NCI-H1105 (cell line): ENCODE measurements around the gene GALNT11.
"Not testable (repeated sequence)": the region's sequence is repeated elsewhere in the genome, so short reads cannot be mapped to it uniquely, and the experiment has no call there.

Source experiments
- DNase-seq: peaks from one replicate; lab custom pipeline; 2025; lab: John Stamatoyannopoulos, UW

GALNT11 gene

DNA sequence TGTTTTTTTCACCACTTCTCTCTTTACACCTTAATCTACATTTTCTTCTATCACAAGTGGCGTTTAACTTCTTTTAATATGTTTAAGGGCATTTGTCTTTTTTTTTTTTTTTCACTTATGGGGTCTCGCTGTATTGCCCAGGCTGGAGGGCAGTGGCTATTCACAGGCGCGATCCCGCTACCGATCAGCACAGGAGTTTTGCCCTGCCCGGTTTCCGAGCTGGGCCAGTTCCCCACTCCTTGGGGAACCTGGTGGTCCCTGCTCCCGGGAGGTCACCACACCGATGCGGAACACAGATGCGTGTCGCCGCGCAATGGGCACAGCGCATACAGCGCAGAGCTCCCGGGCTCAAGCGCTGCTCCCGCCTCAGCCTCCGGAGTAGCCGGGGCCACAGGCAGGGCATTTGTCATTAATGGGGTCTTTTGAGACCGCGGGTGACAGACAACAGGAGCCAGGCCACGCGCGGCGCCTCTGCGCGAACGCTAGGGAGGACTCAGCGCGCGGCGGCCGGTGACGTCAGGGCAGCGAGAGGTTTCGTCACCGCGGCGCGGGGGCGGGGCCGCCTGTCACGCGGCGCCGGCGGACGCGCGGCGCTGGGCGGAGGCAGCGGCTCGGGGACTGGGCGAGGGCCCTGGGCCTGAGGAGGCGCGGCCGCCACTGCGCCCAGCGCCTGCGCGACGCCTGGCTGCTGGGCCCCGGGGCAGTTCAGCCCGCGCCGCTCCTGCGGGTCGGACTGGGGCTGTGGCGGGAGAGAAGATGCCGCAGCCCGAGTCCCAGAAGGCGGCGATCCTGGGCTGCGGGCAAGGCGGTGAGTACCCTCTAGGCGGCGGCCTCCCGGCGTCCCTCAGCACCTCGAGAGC, at the start of gene GALNT11:
Gene GALNT11 (plus strand): TSS at position 598 of the 860 bp plus-strand sequence. CDS start 68,554 bp downstream, outside the sequence.
- DNase-seq: peak; percentile 69

DNA sequence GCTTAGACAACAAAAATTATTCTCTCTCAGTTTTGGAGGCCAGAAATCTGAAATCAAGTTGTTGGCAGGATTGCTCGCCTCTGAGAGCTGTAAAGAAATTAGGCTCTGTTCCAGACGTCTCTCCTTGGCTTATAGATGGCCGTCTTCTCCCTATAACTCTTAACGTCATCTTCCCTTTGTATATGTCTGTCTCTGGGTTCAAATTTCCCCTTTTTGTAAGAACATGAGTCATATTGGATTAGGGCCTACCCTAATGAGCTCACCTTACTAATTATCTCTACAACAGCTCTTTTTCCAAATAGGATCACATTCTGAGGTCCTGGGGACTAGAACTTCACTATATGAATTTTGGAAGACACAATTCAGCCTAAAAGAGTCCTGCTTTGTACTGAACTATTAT, 46.9 kb upstream of the GALNT11 start:
- DNase-seq: no peak

DNA sequence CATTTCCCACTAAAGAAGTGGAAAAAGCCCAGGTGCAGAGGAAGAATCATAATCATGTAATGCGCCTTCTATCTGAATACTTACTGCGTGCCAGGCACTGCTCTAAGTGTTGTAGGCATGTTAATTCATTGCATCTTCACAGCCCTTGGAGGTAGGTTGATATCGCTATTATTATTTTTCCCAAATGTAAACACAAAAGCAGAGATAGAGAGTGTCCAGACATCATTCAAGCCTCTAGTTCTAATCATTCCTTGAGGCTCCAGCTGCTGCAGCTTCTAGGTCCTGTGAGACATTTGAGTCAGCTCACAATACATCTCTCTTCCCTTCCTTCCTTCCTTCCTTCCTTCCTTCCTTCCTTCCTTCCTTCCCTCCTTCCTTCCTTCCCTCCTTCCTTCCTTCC, 44.3 kb upstream of the GALNT11 start:
- no peak for DNase-seq

- DNase-seq: no peak
Observed at GRCh38 chr7:151982806-151983205, 42.7 kb upstream of the GALNT11 start.

- no peak for DNase-seq
Observed at GRCh38 chr7:151984612-151985011, 40.9 kb upstream of the GALNT11 start.

- DNase-seq: no peak
Observed at GRCh38 chr7:151987748-151988529, 37.5 kb upstream of the GALNT11 start.

DNA sequence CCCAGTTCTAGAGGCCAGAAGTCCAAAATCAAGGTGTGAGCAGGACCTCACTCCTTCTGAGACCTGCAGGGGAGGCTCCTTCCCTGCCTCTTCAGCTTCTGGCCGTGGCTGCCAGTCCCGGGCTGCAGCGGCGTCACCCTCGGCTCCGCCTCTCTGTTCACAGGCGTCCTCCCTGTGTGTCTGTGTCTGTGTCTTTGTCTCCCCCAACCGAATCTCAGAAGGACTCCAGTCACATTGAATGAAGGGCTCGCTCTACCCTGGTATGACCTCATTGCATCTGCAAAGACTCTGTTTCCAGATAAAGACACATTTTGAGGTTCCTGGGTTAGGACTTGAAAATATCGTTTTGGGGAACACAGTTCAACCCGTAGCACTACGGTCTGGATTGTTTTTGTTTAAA, 33.1 kb upstream of the GALNT11 start:
- DNase-seq: no peak

DNA sequence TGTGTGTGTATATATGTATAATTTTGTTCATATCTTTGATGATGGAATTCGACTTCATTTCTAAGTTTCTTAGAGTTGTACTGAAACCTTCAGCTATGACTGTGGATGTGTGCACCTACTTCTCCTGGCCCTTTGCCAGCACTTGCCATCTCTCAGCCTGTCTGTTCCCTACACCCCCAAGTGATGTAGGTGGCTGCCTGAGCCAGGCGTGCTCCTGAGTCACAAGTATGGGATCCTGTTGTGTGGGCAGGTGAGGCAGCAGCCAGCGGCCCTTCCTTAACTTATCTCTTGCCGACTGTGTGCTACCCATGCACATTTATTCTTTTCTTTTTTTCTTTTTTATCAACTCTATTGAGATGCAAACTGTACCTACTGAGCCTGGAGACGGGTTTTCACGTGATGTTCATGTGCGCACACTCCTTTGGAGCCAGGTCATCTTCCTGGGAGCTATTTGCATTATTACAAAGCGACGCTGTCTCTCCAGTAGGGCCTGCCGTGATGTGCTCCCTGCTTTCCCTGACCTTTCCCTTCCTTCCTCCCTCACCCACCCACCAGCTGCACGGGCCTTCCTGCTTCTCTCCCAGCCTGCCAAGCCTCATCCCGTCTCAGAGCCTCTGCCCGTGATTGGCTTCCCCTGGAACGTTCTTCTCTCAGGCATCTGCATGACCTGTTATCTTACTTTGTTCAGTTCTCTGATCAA, 31.3 kb upstream of the GALNT11 start:
- DNase-seq: peak; percentile 8

GRCh38 chr7:151999424-152000090, 25.9 kb upstream of the GALNT11 start:
- no peak for DNase-seq

DNA sequence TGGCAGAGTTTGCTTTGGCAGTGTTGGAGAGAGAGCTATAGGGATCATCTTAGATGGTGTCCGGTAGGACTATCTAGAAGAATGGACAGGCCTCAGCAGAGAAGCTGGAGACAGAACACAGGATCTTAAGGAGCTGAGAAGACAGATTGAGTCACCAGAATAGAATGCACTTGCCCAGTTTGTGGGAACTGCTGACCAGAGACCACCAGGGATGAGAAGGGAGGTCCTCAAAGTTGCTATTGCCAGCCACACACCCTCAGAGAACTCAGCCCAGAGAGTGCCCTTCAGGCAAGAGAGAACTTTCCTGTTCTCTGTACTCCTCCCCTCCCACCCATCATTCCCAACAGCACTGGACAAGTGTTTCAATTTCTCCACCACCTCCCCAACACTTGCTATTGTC, 25.3 kb upstream of the GALNT11 start:
- no peak for DNase-seq

GRCh38 chr7:152006336-152006735, 19.1 kb upstream of the GALNT11 start:
- no peak for DNase-seq

DNA sequence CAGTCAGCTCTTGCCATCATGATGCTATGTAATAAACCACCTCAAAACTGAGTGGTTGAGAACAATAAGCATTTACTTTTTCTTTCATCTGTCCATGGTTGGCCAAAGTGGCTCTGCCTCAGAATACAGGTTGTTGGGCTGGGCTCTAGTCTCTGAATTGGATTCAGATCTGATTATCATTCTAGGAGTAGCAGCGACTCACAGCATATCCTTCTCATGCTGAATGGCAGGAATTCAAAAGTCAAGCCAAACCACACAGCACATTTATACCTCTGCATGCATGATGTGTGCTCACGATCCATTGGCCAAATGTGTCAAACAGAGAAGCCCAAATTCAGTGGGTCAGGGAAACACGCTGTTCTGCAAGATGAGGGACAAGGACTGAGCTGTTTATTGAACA, 13.6 kb upstream of the GALNT11 start:
- DNase-seq: no peak

DNA sequence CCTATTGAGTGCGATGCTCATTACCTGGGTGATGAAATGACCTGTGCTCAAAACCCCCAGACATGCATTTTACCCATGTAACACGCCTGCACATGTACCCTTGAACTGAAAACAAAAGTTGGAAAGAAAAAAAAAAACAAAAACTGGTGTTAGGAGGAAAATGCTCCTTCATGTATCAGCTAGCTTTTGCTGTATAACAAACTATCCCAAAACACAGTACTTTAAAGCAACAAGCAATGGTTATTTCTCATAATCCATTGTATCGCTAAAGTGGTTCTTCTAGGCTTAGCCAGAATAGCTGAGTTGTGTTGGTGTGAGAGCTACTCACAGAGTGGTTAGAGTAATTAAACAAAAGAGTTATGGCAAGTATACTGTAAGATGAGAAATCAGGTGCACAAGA, 12.2 kb upstream of the GALNT11 start:
- DNase-seq: no peak

- no peak for DNase-seq
Observed at GRCh38 chr7:152013974-152014373, 11.5 kb upstream of the GALNT11 start.

GRCh38 chr7:152014722-152015121, 10.8 kb upstream of the GALNT11 start:
- no peak for DNase-seq

DNA sequence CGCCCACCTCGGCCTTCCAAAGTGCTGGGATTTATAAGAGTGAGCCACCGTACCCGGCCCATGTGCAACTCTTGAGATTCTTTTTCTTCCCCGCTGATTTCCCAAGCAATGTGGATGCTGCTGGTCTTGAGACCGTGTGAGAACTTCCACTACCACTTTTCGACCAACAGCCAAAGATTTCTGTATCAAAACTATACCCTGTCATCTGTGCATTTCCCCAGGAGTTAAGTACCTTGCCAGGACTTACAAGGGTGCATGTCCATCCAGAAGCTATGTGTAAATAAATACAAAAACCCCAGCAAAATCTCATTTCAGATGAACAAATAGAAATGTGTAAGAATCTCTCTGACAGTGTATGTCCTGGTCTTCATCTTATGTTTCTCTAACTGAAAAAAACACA, 9.9 kb upstream of the GALNT11 start:
- no peak for DNase-seq

DNA sequence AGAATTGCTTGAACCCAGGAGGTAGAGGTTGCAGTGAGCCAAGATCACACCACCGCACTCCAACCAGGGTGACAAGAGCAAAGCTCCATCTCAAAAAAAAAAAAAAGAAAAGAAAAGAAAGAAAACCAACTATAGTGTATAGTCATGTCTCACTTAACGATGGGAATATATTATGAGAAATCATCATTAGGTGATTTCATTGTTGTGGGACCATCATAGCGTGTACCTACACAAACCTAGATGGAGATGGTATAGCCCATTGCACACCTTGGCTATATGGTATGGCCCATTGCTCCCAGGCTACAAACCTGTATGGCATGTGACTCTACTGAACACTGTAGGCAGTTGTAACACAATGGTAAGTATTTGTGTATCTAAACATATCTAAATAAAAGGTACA, 8.5 kb upstream of the GALNT11 start:
- no peak for DNase-seq

GRCh38 chr7:152017683-152018082, 7.8 kb upstream of the GALNT11 start:
- not testable (repeated sequence) for DNase-seq

DNA sequence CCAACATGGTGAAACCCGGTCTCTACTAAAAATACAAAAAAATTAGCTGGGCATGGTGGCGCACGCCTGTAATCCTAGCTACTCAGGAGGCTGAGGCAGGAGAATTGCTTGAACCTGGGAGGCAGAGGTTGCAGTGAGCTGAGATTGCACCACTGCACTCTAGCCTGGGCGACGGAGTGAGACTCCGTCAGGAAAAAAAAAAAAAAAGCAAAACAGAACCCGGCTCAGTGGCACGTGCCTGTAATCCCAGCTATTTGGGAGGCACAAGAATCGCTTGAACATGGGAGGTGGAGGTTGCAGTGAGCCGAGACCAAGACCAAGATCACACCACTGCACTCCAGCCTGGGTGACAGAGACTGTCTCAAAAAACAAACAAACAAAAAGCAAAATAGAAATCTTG, 3.7 kb upstream of the GALNT11 start:
- DNase-seq: not testable (repeated sequence)

GRCh38 chr7:152025937-152026890, 740 bp downstream of the GALNT11 start:
- no peak for DNase-seq
